ENCODE results near the gene SLC28A1. TPM values are rescaled to one million over a fixed set of nuclear protein-coding genes. Genes with fewer than 3 reads are reported as not detected.

The SLC28A1 gene
- total RNA-seq, 3 donors from 2014 or later (not counting 1 experiment from before 2014, with no cell fraction given) = not detected

DNA sequence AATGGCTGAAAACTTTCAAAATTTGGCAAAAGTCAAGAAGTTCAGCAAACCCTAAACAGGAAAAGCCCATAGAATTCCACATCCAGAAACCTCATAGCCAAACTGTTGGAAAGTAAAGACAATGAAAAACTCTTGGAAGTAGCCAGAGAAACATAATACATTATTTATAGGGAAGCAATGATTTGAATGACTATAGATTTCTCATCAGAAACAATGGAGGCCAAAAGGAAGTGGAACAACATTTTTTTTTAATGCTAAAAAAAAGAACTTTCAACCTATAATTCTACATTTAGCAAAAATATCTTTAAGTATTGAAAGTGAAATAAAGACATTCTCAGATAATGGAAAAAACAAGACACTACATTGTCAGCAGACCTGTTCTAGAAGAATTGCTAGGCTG is 37.1 kb upstream of the SLC28A1 start:
- TF ChIP-seq, protein P1, sequence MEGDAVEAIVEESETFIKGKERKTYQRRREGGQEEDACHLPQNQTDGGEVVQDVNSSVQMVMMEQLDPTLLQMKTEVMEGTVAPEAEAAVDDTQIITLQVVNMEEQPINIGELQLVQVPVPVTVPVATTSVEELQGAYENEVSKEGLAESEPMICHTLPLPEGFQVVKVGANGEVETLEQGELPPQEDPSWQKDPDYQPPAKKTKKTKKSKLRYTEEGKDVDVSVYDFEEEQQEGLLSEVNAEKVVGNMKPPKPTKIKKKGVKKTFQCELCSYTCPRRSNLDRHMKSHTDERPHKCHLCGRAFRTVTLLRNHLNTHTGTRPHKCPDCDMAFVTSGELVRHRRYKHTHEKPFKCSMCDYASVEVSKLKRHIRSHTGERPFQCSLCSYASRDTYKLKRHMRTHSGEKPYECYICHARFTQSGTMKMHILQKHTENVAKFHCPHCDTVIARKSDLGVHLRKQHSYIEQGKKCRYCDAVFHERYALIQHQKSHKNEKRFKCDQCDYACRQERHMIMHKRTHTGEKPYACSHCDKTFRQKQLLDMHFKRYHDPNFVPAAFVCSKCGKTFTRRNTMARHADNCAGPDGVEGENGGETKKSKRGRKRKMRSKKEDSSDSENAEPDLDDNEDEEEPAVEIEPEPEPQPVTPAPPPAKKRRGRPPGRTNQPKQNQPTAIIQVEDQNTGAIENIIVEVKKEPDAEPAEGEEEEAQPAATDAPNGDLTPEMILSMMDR (IDR thresholded peaks at IDR 0.05) = no peak
- Histone ChIP-seq H3K4me1 (ENCODE audit: control insufficient read depth, insufficient read depth, low read length) (no peaks in the 10 kb centered on the region), H3K9me3 (ENCODE audit: control insufficient read depth, insufficient read depth, low read length) (no peaks in the 10 kb centered on the region), H3K27ac (ENCODE audit: low read length) (no peak overlapping the region), H3K27me3 (ENCODE audit: control insufficient read depth, insufficient read depth, low read length) (no peaks in the 10 kb centered on the region), H3K36me3 (ENCODE audit: control insufficient read depth, insufficient read depth, low read length) (no peaks in the 10 kb centered on the region), H3K4me3 (ENCODE audit: low read length) (no peak overlapping the region)
- Mint-ChIP-seq H3K36me3 (peaks cover 13% of the 10 kb centered on the region), H3K4me3 (no peak overlapping the region), H3K9me3 (peaks cover 3 to 8% of the 10 kb centered on the region in 2 donors), H3K27me3 (ENCODE audit: low read depth in 2 of 2) (no peaks in the 10 kb centered on the region), H3K27ac (no peak overlapping the region), H3K4me1 (no peaks in the 10 kb centered on the region)
- intact Hi-C loops (cut with micrococcal nuclease) = loop anchor here (10.0 kb wide), 1 partner anchor 197 kb away; no protein-coding TSS in a partner anchor
- ATAC-seq = no peak
- DNase-seq = no peak

DNA sequence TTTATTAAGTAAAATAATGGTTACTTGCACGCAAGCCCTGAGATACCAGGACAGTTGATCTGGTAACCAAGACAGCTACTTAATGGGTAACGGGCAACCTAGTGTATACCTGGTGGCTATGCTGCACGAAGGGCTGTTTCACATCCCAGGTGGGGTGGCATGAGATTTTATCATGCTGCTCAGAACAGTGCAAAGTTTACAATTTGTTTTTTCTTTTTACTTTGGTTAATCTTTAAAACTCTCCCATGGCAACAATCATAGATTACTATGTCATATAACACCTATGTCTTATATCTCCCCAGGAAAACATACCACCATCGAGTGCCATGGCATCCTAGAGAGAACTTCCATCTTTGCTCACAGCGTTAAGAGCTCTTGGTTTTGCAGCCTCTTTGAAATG is 32.2 kb upstream of the SLC28A1 start:
- H3K27ac Mint-ChIP-seq = no peak overlapping the region
- no peaks in the 10 kb centered on the region for H3K4me1 Mint-ChIP-seq
- DNase-seq = no peak
- Histone ChIP-seq H3K27me3 (ENCODE audit: control insufficient read depth, insufficient read depth, low read length) (no peaks in the 10 kb centered on the region), H3K4me1 (ENCODE audit: control insufficient read depth, insufficient read depth, low read length) (no peaks in the 10 kb centered on the region), H3K4me3 (ENCODE audit: low read length) (no peak overlapping the region), H3K27ac (ENCODE audit: low read length) (no peak overlapping the region), H3K9me3 (ENCODE audit: control insufficient read depth, insufficient read depth, low read length) (no peaks in the 10 kb centered on the region), H3K36me3 (ENCODE audit: control insufficient read depth, insufficient read depth, low read length) (no peaks in the 10 kb centered on the region)
- peaks cover 7% of the 10 kb centered on the region for H3K36me3 Mint-ChIP-seq
- no peaks in the 10 kb centered on the region for H3K27me3 Mint-ChIP-seq (ENCODE audit: low read depth in 2 of 2)
- TF ChIP-seq, protein P1 (IDR thresholded peaks at IDR 0.05) = no peak
- H3K9me3 Mint-ChIP-seq = peaks cover 0 to 4% of the 10 kb centered on the region in 2 donors
- H3K4me3 Mint-ChIP-seq = no peak overlapping the region
- WGBS (ENCODE audit: insufficient coverage) = 94% methylated on average over 5 of the region's 5 CpGs
- no peak for ATAC-seq
- intact Hi-C loops (cut with micrococcal nuclease) = no loop called here

GRCh38 chr15:84855136-84855535 is 29.3 kb upstream of the SLC28A1 start:
- Mint-ChIP-seq H3K27me3 (ENCODE audit: low read depth in 2 of 2) (no peaks in the 10 kb centered on the region), H3K4me1 (no peaks in the 10 kb centered on the region), H3K36me3 (no peaks in the 10 kb centered on the region), H3K27ac (no peak overlapping the region), H3K4me3 (no peak overlapping the region), H3K9me3 (no peaks in the 10 kb centered on the region)
- TF ChIP-seq, protein P1 (IDR thresholded peaks at IDR 0.05) = no peak
- Histone ChIP-seq H3K4me3 (ENCODE audit: low read length) (no peak overlapping the region), H3K27me3 (ENCODE audit: control insufficient read depth, insufficient read depth, low read length) (no peaks in the 10 kb centered on the region), H3K36me3 (ENCODE audit: control insufficient read depth, insufficient read depth, low read length) (no peaks in the 10 kb centered on the region), H3K27ac (ENCODE audit: low read length) (no peak overlapping the region), H3K4me1 (ENCODE audit: control insufficient read depth, insufficient read depth, low read length) (no peaks in the 10 kb centered on the region), H3K9me3 (ENCODE audit: control insufficient read depth, insufficient read depth, low read length) (no peaks in the 10 kb centered on the region)
- no peak for ATAC-seq
- intact Hi-C loops (cut with micrococcal nuclease) = no loop called here
- DNase-seq = no peak
- 92% methylated on average over 9 of the region's 9 CpGs for WGBS (ENCODE audit: insufficient coverage)

DNA sequence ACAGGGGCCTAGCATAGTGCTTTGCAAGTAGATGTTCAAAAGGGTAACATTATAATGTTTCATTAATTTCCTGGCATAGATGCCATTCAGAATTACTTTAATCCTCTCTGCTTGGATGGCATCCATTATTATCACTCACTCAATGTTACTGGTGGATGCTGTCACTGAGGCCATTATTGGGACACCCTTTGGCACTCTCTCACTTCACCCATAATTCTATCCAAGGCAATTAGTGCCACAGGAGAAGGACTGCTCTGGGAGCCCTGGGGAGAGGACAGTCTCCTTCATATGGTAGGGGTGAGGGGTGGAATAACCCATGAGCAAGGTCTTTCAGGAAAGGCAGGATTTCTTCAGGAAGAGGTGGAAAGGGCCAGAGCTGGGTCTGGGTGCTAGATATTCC is 28.7 kb upstream of the SLC28A1 start:
- H3K4me1 ChIP-seq (ENCODE audit: control insufficient read depth, insufficient read depth, low read length) = no peaks in the 10 kb centered on the region
- H3K27ac Mint-ChIP-seq = no peak overlapping the region
- H3K36me3 Mint-ChIP-seq = no peaks in the 10 kb centered on the region
- TF ChIP-seq, protein P1 (IDR thresholded peaks at IDR 0.05) = no peak
- H3K4me3 Mint-ChIP-seq = no peak overlapping the region
- H3K36me3 ChIP-seq (ENCODE audit: control insufficient read depth, insufficient read depth, low read length) = no peaks in the 10 kb centered on the region
- H3K27me3 ChIP-seq (ENCODE audit: control insufficient read depth, insufficient read depth, low read length) = no peaks in the 10 kb centered on the region
- no peaks in the 10 kb centered on the region for H3K9me3 ChIP-seq (ENCODE audit: control insufficient read depth, insufficient read depth, low read length)
- DNase-seq (no peak), ATAC-seq (no peak)
- no peak overlapping the region for H3K4me3 ChIP-seq (ENCODE audit: low read length)
- no peaks in the 10 kb centered on the region for H3K9me3 Mint-ChIP-seq
- H3K4me1 Mint-ChIP-seq = no peaks in the 10 kb centered on the region
- intact Hi-C loops (cut with micrococcal nuclease) = no loop called here
- no peaks in the 10 kb centered on the region for H3K27me3 Mint-ChIP-seq (ENCODE audit: low read depth in 2 of 2)
- no peak overlapping the region for H3K27ac ChIP-seq (ENCODE audit: low read length)
